AG09319 (cell line): ENCODE data around the gene TOR1B.

ENCODE experiments used
- DNase-seq: peaks from one replicate; pipeline ENCODE4 v3.0.0-alpha.2; 2010; ENCODE audit warnings: low read depth; ENCODE audit errors: extremely low read depth
- TF ChIP-seq, protein P1 (sequence below): IDR thresholded peaks from 2 replicates; pipeline ENCODE4 v1.5.1; 2011; ENCODE audit warnings: low read depth, mild to moderate bottlenecking, inconsistent platforms, low read length, moderate library complexity

Gene TOR1B

DNA sequence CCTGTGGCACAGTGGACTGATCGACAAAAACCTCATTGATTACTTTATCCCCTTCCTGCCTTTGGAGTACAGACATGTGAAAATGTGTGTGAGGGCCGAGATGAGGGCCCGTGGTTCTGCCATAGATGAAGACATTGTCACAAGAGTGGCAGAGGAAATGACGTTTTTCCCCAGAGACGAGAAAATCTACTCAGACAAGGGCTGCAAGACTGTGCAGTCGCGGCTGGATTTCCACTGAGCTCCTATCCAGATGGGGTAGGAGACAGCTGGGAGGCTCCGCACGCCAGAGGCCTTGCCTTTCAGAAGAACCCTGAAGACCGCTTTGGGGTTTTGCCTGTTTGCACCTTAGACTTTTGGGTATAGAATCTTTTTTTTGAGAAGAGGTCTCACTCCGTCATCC lies 6.4 kb downstream of the TOR1B start:
- TF ChIP-seq, protein P1, sequence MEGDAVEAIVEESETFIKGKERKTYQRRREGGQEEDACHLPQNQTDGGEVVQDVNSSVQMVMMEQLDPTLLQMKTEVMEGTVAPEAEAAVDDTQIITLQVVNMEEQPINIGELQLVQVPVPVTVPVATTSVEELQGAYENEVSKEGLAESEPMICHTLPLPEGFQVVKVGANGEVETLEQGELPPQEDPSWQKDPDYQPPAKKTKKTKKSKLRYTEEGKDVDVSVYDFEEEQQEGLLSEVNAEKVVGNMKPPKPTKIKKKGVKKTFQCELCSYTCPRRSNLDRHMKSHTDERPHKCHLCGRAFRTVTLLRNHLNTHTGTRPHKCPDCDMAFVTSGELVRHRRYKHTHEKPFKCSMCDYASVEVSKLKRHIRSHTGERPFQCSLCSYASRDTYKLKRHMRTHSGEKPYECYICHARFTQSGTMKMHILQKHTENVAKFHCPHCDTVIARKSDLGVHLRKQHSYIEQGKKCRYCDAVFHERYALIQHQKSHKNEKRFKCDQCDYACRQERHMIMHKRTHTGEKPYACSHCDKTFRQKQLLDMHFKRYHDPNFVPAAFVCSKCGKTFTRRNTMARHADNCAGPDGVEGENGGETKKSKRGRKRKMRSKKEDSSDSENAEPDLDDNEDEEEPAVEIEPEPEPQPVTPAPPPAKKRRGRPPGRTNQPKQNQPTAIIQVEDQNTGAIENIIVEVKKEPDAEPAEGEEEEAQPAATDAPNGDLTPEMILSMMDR, result no peak
- no peak for DNase-seq

DNA sequence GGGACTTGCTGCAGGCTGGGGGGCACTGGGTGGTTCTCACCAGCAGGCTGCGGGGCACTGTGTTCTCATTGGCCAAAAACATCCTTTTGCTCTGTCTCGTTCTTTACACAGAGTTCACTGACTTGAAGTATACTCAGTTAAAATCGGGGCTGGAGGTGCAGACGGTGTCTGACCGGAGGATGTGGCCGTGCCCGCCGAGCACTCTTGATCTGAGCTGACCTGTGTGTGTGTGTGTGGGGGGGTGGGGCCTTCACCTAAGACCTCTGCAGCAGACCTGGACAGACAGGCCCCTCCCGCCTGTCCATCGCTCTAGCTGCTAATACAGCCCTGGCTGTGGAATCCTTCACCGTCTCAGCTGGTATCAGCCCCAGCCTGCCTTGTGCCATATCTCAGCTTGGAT lies 7.1 kb downstream of the TOR1B start:
- DNase-seq, result no peak
- TF ChIP-seq, protein P1, result no peak

DNA sequence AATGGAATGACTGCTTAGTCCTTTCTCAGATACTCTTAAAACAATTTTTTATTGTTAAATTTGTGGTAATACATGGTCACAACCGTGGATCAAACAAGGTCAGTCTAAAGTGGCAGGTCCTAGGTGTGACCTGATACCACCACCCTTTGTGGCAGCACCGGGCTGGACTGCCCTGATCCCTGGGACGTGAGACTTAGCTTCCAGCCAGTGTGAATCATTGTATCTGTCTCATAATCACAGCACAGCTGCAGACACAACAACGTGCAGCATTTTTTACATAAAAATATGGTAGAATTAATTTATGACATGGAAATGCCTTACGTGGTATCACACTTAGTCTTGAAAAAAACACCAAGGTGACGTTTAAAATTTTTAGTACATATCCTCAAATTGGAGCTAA lies 7.8 kb downstream of the TOR1B start:
- TF ChIP-seq, protein P1, result no peak
- no peak for DNase-seq

DNA sequence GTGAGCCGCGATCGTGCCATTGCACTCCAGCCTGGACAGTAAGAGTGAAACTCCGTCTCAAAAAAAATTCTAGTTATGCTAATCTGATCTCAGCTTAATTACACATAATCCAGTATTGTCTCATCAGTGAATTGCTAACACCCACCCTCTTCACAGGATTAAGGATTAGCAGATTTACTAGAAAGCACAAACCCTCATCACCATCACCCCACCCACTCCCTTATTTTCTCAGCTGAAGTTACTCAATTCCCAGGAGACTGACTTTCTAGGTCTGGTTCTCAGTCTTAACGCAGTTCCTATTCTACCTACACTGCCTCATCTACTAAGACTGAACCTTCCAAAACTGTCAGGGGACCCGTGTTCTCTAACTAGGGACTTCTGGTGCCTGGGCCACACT lies 9.0 kb downstream of the TOR1B start:
- DNase-seq, result no peak
- TF ChIP-seq, protein P1, result no peak

DNA sequence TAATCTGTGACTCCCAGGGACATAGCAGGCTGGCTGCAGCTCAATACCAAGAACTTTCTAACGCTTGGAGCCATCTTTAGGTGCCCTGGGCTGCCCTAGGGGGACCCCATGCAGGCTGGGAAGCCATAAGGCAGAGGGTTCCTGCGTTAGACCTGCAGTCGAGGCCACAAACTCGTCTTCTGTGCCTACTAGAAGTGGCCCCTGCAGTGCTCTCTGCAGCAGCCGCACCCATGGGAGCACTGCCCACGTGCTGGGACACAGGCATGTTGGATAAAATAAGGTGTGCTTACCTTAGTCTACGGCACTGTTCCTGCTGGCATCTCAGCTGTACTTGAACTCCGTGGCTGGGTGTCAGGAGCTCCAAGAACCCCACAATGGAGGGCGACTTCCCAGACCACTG lies 9.4 kb downstream of the TOR1B start:
- DNase-seq, result no peak
- TF ChIP-seq, protein P1, result no peak

DNA sequence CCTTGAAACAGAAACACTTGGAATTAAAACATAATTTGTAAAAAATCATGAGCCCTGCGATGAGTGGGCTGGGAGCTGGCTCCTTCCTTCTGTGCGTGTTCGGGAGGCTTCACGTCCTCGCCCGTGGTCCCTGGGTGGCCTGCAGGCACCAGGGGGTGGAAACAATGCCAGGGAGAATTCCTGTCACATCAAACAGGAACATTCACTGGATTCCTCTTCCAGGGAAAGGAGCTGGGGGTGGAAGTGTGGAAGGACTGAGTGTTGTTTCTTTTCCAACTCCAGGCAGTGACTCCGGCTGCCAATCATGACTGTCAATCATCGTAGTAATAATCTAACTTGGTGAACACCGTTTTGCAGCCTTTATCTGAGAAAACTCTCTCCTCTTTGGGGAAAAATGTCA lies 10.7 kb downstream of the TOR1B start:
- TF ChIP-seq, protein P1, result no peak

DNA sequence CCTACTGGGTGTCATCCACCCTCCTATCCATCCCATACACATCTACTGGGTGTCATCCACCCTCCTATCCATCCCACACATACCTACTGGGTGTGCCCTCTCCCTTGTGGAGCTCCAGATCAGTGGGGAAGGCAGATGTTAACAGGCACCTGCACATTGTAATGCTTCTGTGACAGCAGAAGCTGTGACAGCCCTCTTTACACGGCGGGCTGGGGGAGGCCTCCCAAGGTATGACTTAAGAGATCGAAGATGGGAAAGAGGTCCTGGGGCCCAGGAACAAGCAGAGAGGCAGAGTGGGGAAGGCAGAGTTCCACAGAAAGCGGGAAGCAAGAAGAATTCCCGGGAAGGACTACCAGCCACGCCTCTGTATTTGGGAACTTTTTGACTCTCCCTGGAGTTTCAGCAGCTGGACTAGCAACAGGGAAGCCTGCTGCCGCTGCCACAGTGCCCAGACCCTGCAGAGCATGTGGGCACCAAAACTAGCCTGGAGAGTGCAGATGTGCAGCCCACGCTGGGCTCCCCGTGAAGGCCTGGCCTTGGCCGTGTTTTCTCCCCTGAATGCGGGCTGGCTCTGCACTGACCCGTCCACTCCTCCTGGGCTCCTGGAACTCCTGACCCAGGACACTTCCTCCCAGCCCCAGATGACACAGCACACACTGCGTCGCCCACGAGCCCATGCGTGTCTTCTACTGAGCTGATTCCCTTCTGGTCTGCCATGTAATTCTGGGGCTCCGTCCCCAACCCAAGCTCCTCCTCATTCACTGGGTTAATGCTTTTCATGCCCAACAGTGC lies 11.6 kb downstream of the TOR1B start:
- TF ChIP-seq, protein P1, result no peak
- no peak for DNase-seq

More for the DNA sequence above, 10.7 kb downstream of the TOR1B start:
- DNase-seq, result no peak
